Ishikawa (cell line): ENCODE results near the gene SMIM9.

ENCODE experiments used
- CEBPB ChIP-seq: IDR thresholded peaks from 2 replicates; pipeline ENCODE4 v1.6.1; 2012
- CREB1 ChIP-seq: IDR thresholded peaks from 2 replicates; pipeline ENCODE4 v1.6.1; 2012; ENCODE audit warnings: low read depth
- EGR1 ChIP-seq: IDR thresholded peaks from 2 replicates; pipeline ENCODE4 v1.6.1; 2012
- EP300 ChIP-seq: IDR thresholded peaks from 2 replicates; pipeline ENCODE4 v1.6.1; 2012; ENCODE audit warnings: borderline replicate concordance
- FOXM1 ChIP-seq: IDR thresholded peaks from 2 replicates; pipeline ENCODE4 v1.6.1; 2012; ENCODE audit warnings: low read depth, borderline replicate concordance
- MAX ChIP-seq: IDR thresholded peaks from 2 replicates; pipeline ENCODE4 v1.6.1; 2012
- NFIC ChIP-seq: IDR thresholded peaks from 2 replicates; pipeline ENCODE4 v1.6.1; 2012
- RAD21 ChIP-seq: IDR thresholded peaks from 2 replicates; pipeline ENCODE4 v1.6.1; 2012; ENCODE audit warnings: low read depth
- REST ChIP-seq: IDR thresholded peaks from 2 replicates; pipeline ENCODE4 v1.6.1; 2012; ENCODE audit warnings: low read depth, mild to moderate bottlenecking
- TAF1 ChIP-seq: IDR thresholded peaks from 2 replicates; pipeline ENCODE4 v1.6.1; 2012; ENCODE audit warnings: low read depth, mild to moderate bottlenecking
- TCF12 ChIP-seq: IDR thresholded peaks from 2 replicates; pipeline ENCODE4 v1.6.1; 2012; ENCODE audit warnings: low read depth
- TEAD4 ChIP-seq: IDR thresholded peaks from 2 replicates; pipeline ENCODE4 v1.6.1; 2012
- USF1 ChIP-seq: IDR thresholded peaks from 2 replicates; pipeline ENCODE4 v1.6.1; 2012
- YY1 ChIP-seq: IDR thresholded peaks from 2 replicates; pipeline ENCODE4 v1.6.1; 2012; ENCODE audit warnings: low read depth
- ZBTB7A ChIP-seq: IDR thresholded peaks from 2 replicates; pipeline ENCODE4 v1.6.1; 2012; ENCODE audit warnings: low read depth

The SMIM9 gene

GRCh38 chrX:154813801-154814200 lies 20.7 kb downstream of the SMIM9 start:
- no peak for TF ChIP-seq REST
- no peak for TF ChIP-seq EP300
- no peak for TF ChIP-seq ZBTB7A

GRCh38 chrX:154812341-154813101 lies 21.9 kb downstream of the SMIM9 start:
- TF ChIP-seq NFIC (no peak), CEBPB (no peak), RAD21 (no peak), CREB1 (no peak), MAX (no peak), YY1 (no peak), EP300 (no peak), USF1 (no peak), FOXM1 (no peak), EGR1 (no peak), REST (no peak), TEAD4 (no peak), TAF1 (no peak), ZBTB7A (no peak), TCF12 (no peak)

- TF ChIP-seq CEBPB, result no peak
- TF ChIP-seq TAF1, result no peak
- no peak for TF ChIP-seq CREB1
- TF ChIP-seq MAX, result no peak
- TF ChIP-seq NFIC, result no peak
- TF ChIP-seq YY1, result no peak
- TF ChIP-seq EGR1, result no peak
- TF ChIP-seq TEAD4, result no peak
- no peak for TF ChIP-seq RAD21
- TF ChIP-seq FOXM1, result no peak
- no peak for TF ChIP-seq ZBTB7A
- no peak for TF ChIP-seq TCF12
- no peak for TF ChIP-seq REST
- TF ChIP-seq EP300, result no peak
- no peak for TF ChIP-seq USF1
Observed at GRCh38 chrX:154809939-154810665, 24.4 kb downstream of the SMIM9 start.

GRCh38 chrX:154806837-154807501 lies 27.5 kb downstream of the SMIM9 start:
- TF ChIP-seq RAD21, result no peak
- TF ChIP-seq ZBTB7A, result no peak
- no peak for TF ChIP-seq MAX
- TF ChIP-seq CEBPB, result no peak
- no peak for TF ChIP-seq NFIC
- no peak for TF ChIP-seq TEAD4
- no peak for TF ChIP-seq EGR1
- TF ChIP-seq TCF12, result no peak
- no peak for TF ChIP-seq TAF1
- TF ChIP-seq FOXM1, result no peak
- no peak for TF ChIP-seq YY1
- TF ChIP-seq USF1, result no peak
- no peak for TF ChIP-seq CREB1
- TF ChIP-seq EP300, result no peak
